H1 (cell line): ENCODE measurements around the gene GALNT12. TPM values are rescaled to one million over a fixed set of nuclear protein-coding genes. Genes with fewer than 3 reads are reported as not detected.

Experiments
- CTCF ChIA-PET: fragments of 300-600 bp; sonication (Branson Sonifier 250); formaldehyde crosslinking; loops from one replicate; lab custom pipeline; 2021; ENCODE audit not compliant: partially characterized antibody; lab: Charles Lee
- POLR2A ChIA-PET: fragments of 300-600 bp; sonication (Branson Sonifier 250); formaldehyde crosslinking; loops from one replicate; lab custom pipeline; 2021; ENCODE audit warnings: inconsistent platforms; ENCODE audit not compliant: partially characterized antibody; lab: Charles Lee
- DNase-seq, 2 experiments: peaks; one replicate each; pipeline versions ENCODE4 v3.0.0 to v3.0.0-alpha.2; 2010 to 2022; ENCODE audit warnings: low spot score in 2 of 2, low read depth in 1 of 2, mixed read lengths in 1 of 2
- FAIRE-seq: peaks from 2 replicates; lab custom pipeline; 2011; peaks lifted over from hg19 to GRCh38; lab: Jason Lieb, UNC
- H2AFZ ChIP-seq: 2 replicates; pipeline ENCODE4 v1.8.1; 2012; ENCODE audit warnings: low read length, inconsistent platforms
- H2AK5ac ChIP-seq: 2 replicates; pipeline ENCODE4 v1.6.1; 2013; ENCODE audit warnings: low read depth, low read length
- H2BK120ac ChIP-seq: replicated peaks from 2 replicates; pipeline ENCODE3; 2013; ENCODE audit warnings: low read depth, low read length, inconsistent platforms
- H2BK12ac ChIP-seq: 2 replicates; pipeline ENCODE4 v1.6.1; 2013; ENCODE audit warnings: low read depth, low read length
- H2BK15ac ChIP-seq: 2 replicates; pipeline ENCODE4 v1.6.1; 2013; ENCODE audit warnings: low read length
- H2BK20ac ChIP-seq: 2 replicates; pipeline ENCODE4 v1.6.1; 2013; ENCODE audit warnings: low read length
- H2BK5ac ChIP-seq: 2 replicates; pipeline ENCODE4 v1.6.1; 2013; ENCODE audit warnings: low read depth, low read length
- H3K14ac ChIP-seq: 2 replicates; pipeline ENCODE4 v1.6.1; 2013; ENCODE audit warnings: inconsistent platforms; ENCODE audit not compliant: insufficient read length
- H3K18ac ChIP-seq: 2 replicates; pipeline ENCODE4 v1.6.1; 2013; ENCODE audit warnings: low read length; ENCODE audit errors: extremely low read depth
- H3K23ac ChIP-seq: 2 replicates; pipeline ENCODE4 v1.6.1; 2013; ENCODE audit warnings: inconsistent platforms; ENCODE audit not compliant: insufficient read length
- H3K23me2 ChIP-seq: 2 replicates; pipeline ENCODE4 v1.6.1; 2013; ENCODE audit warnings: low read depth, low read length
- H3K27ac ChIP-seq: 2 replicates; pipeline ENCODE4 v1.6.1; 2011; ENCODE audit warnings: low read depth, low read length, inconsistent platforms
- H3K27me3 ChIP-seq, 4 experiments: replicated peaks in 1 of 4; 1 replicate in 1 of 4; 2 replicates in 3 of 4; pipeline versions ENCODE4 v1.6.1 to v1.8.1; 2011 to 2013; ENCODE audit warnings: low read length in 3 of 4, mild to moderate bottlenecking in 3 of 4, inconsistent platforms in 2 of 4, mixed read lengths in 2 of 4, moderate library complexity in 1 of 4; ENCODE audit not compliant: control insufficient read depth in 3 of 4, insufficient read depth in 3 of 4; ENCODE audit errors: extremely low read depth in 1 of 4
- H3K36me3 ChIP-seq, 4 experiments: 2 replicates each; pipeline versions ENCODE4 v1.6.1 to v1.8.1; 2011 to 2013; ENCODE audit warnings: mild to moderate bottlenecking in 4 of 4, low read length in 3 of 4, moderate library complexity in 2 of 4, control low read depth in 1 of 4, inconsistent platforms in 1 of 4; ENCODE audit not compliant: insufficient read depth in 4 of 4, control insufficient read depth in 2 of 4
- H3K4ac ChIP-seq: replicated peaks from 2 replicates; pipeline ENCODE3; 2013; ENCODE audit warnings: low read length, low read depth, mixed read lengths, inconsistent platforms; ENCODE audit not compliant: insufficient read length
- H3K4me1 ChIP-seq, 4 experiments: replicated peaks in 1 of 4; 1 replicate in 1 of 4; 2 replicates in 3 of 4; pipeline versions ENCODE4 v1.6.1 to v1.8.1; 2011 to 2013; ENCODE audit warnings: low read length in 3 of 4, inconsistent platforms in 2 of 4, mixed read lengths in 1 of 4; ENCODE audit not compliant: insufficient read depth in 4 of 4, control insufficient read depth in 3 of 4
- H3K4me2 ChIP-seq, 2 experiments: 2 replicates each; pipeline versions ENCODE4 v1.6.1 to v1.8.1; 2011 to 2013; ENCODE audit warnings: low read depth in 2 of 2, low read length in 2 of 2, control low read depth in 1 of 2, inconsistent platforms in 1 of 2, mild to moderate bottlenecking in 1 of 2; ENCODE audit not compliant: insufficient read depth in 1 of 2
- H3K4me3 ChIP-seq, 4 experiments: fragments of 200-600, 300-600 bp in 1 of 4; sonication (generic), shearing (Covaris generic), sonication (Bioruptor Twin) in 1 of 4; 2 replicates each; pipeline versions ENCODE4 v1.5.1 to v1.8.1; 2011 to 2016; ENCODE audit warnings: low read length in 4 of 4, low read depth in 3 of 4, control low read depth in 2 of 4, inconsistent platforms in 2 of 4, mild to moderate bottlenecking in 2 of 4, mixed read lengths in 1 of 4, moderate library complexity in 1 of 4; ENCODE audit not compliant: insufficient read depth in 2 of 4; ENCODE audit errors: extremely low read depth in 1 of 4
- H3K56ac ChIP-seq: replicated peaks from 2 replicates; pipeline ENCODE3; 2013; ENCODE audit warnings: low read depth, mild to moderate bottlenecking, mixed read lengths, low read length, inconsistent platforms; ENCODE audit not compliant: insufficient read length
- H3K79me1 ChIP-seq: 2 replicates; pipeline ENCODE4 v1.6.1; 2013; ENCODE audit warnings: low read depth, low read length, control low read depth
- H3K79me2 ChIP-seq, 2 experiments: 2 replicates each; pipeline versions ENCODE4 v1.6.1 to v1.8.1; 2012 to 2013; ENCODE audit warnings: low read length in 2 of 2, mild to moderate bottlenecking in 2 of 2, inconsistent platforms in 1 of 2; ENCODE audit not compliant: insufficient read depth in 2 of 2, control insufficient read depth in 1 of 2
- H3K9ac ChIP-seq, 4 experiments: replicated peaks in 1 of 4; 1 replicate in 1 of 4; 2 replicates in 3 of 4; pipeline versions ENCODE4 v1.6.1 to v1.8.1; 2011 to 2013; ENCODE audit warnings: low read depth in 3 of 4, low read length in 3 of 4, control low read depth in 2 of 4, mild to moderate bottlenecking in 2 of 4, moderate library complexity in 2 of 4, inconsistent platforms in 1 of 4; ENCODE audit errors: extremely low read depth in 1 of 4
- H3K9me3 ChIP-seq, 2 experiments: 2 replicates each; pipeline versions ENCODE4 v1.6.1 to v1.8.1; 2012 to 2013; ENCODE audit warnings: mild to moderate bottlenecking in 2 of 2, moderate library complexity in 2 of 2, control low read depth in 1 of 2, inconsistent platforms in 1 of 2, low read depth in 1 of 2, low read length in 1 of 2, mixed read lengths in 1 of 2; ENCODE audit not compliant: insufficient read depth in 2 of 2
- H4K20me1 ChIP-seq, 2 experiments: replicated peaks in 1 of 2; 2 replicates each; pipeline versions ENCODE3 to v1.8.1; 2011 to 2013; ENCODE audit warnings: inconsistent platforms in 2 of 2, low read length in 2 of 2, mild to moderate bottlenecking in 1 of 2; ENCODE audit not compliant: insufficient read depth in 2 of 2, control insufficient read depth in 1 of 2
- H4K5ac ChIP-seq: 2 replicates; pipeline ENCODE4 v1.6.1; 2013; ENCODE audit warnings: low read length, low read depth, mixed read lengths, inconsistent platforms; ENCODE audit not compliant: insufficient read length
- H4K8ac ChIP-seq: 2 replicates; pipeline ENCODE4 v1.8.0; 2013; ENCODE audit warnings: mild to moderate bottlenecking, moderate library complexity, low read length, inconsistent platforms; ENCODE audit not compliant: insufficient read depth; ENCODE audit errors: extremely low read depth
- H4K91ac ChIP-seq: replicated peaks from 2 replicates; pipeline ENCODE3; 2013; ENCODE audit warnings: low read length, mixed read lengths, inconsistent platforms; ENCODE audit not compliant: insufficient read length
- PHF8 ChIP-seq: fragments of 200-600 bp; sonication (generic); conservative IDR thresholded peaks from 2 replicates; pipeline ENCODE4 v1.7.1; 2012; ENCODE audit warnings: low read depth, mild to moderate bottlenecking, inconsistent platforms, low read length, moderate library complexity
- WGBS, 2 experiments: shearing (Covaris generic) in 1 of 2; methylation state at CpG; one replicate each; pipeline versions ENCODE4 v1.1.6 to v1.1.7; 2013 to 2015; ENCODE audit warnings: low lambda C conversion rate in 2 of 2, mixed read lengths in 2 of 2, inconsistent platforms in 1 of 2, low coverage in 1 of 2, missing lambda C conversion rate in 1 of 2; ENCODE audit not compliant: insufficient replicate concordance in 2 of 2, insufficient coverage in 1 of 2, insufficient read length in 1 of 2; ENCODE audit errors: extremely low coverage in 1 of 2, missing lambda C conversion rate in 1 of 2; 5-methylcytosine and 5-hydroxymethylcytosine counted together
- polyA plus RNA-seq, 7 experiments: library from polyadenylated mRNA; depleted of rRNA in 3 of 7; stranded (reverse) in 5 of 7; unstranded in 2 of 7; fragments of >200 nt in 5 of 7; fragments of 200-250 nt in 2 of 7; gene quantifications; 1 replicate in 5 of 7; 2 replicates in 1 of 7; 4 replicates in 1 of 7; pipeline versions ENCODE4 v1.2.1 to v1.2.3, GENCODE V29; 2011 to 2013; ENCODE audit warnings: missing spikeins in 2 of 7, mixed read lengths in 2 of 7
- total RNA-seq: library from RNA; stranded (reverse); fragmentation: NEBNext Ultra II Directional; extraction: Animal tissue kit (Norgen Biotek cat#: 25700); gene quantifications from 2 replicates; pipeline ENCODE4 v1.2.1, GENCODE V29; 2021

GALNT12 gene
- total and polyA plus RNA-seq, 2 of the 8 experiments (the other 6 are each of a cell fraction or from before 2014, with no cell fraction given): 16.2 to 19.6 TPM

GRCh38 chr9:98879094-98879962 lies 71.9 kb downstream of the GALNT12 start:
- H3K36me3 ChIP-seq: no peaks in the 10 kb centered on the region
- 83% methylated on average over 5 of the region's 5 CpGs; no CpG with 5 or more reads in 1 of the 2 experiments for WGBS, 2 experiments
- H4K5ac ChIP-seq: no peak overlapping the region
- CTCF ChIA-PET: interaction anchor here (0.8 to 1.0 kb wide), 2 partner anchors 40 to 104 kb away, joined by 3 read pairs; no protein-coding TSS in a partner anchor
- H3K9ac ChIP-seq: no peak overlapping the region
- no peak overlapping the region for H2BK120ac ChIP-seq
- H3K23me2 ChIP-seq: peaks cover 1% of the 10 kb centered on the region; the same call in 1 of the 2 replicates
- H3K4ac ChIP-seq: no peak overlapping the region
- no peak for FAIRE-seq
- H2BK5ac ChIP-seq: no peak overlapping the region
- no peaks in the 10 kb centered on the region for H3K9me3 ChIP-seq
- H4K91ac ChIP-seq: no peak overlapping the region
- H3K56ac ChIP-seq: no peak overlapping the region
- no peaks in the 10 kb centered on the region for H4K20me1 ChIP-seq
- H3K4me2 ChIP-seq: no peak overlapping the region
- no peak overlapping the region for H3K14ac ChIP-seq
- no peak overlapping the region for H3K27ac ChIP-seq
- H2AFZ ChIP-seq: no peak overlapping the region
- H2BK15ac ChIP-seq: no peak overlapping the region
- no peak overlapping the region for H3K18ac ChIP-seq
- no peak overlapping the region for H2BK12ac ChIP-seq
- no peak for TF ChIP-seq PHF8
- TF ChIP-seq, all 59 proteins: peak for 0
- Histone ChIP-seq H3K79me1 (no peaks in the 10 kb centered on the region), H4K8ac (no peak overlapping the region), H3K27me3 (no peaks in the 10 kb centered on the region), H2BK20ac (no peak overlapping the region), H3K4me1 (no peaks in the 10 kb centered on the region), H3K79me2 (no peaks in the 10 kb centered on the region), H3K23ac (no peak overlapping the region), H3K4me3 (no peak overlapping the region), H2AK5ac (no peak overlapping the region)
- POLR2A ChIA-PET: no interaction called here
- DNase-seq: no peak
